Measurements from ENCODE around the gene MAU2. TPM values are rescaled to one million over a fixed set of nuclear protein-coding genes. Genes with fewer than 3 reads are reported as not detected.

Gene MAU2
- total RNA-seq, 4 donors from 2014 or later: 59.5 to 220 (median 77.6) TPM

GRCh38 chr19:19306191-19306590, 14.4 kb upstream of the MAU2 start:
- Histone ChIP-seq H3K27me3 (no peaks in the 10 kb centered on the region), H3K27ac (no peak overlapping the region), H3K9me3 (no peaks in the 10 kb centered on the region), H3K4me3 (no peak overlapping the region), H3K36me3 (peaks cover 95% of the 10 kb centered on the region), H3K4me1 (no peaks in the 10 kb centered on the region)
- TF ChIP-seq, protein P1, sequence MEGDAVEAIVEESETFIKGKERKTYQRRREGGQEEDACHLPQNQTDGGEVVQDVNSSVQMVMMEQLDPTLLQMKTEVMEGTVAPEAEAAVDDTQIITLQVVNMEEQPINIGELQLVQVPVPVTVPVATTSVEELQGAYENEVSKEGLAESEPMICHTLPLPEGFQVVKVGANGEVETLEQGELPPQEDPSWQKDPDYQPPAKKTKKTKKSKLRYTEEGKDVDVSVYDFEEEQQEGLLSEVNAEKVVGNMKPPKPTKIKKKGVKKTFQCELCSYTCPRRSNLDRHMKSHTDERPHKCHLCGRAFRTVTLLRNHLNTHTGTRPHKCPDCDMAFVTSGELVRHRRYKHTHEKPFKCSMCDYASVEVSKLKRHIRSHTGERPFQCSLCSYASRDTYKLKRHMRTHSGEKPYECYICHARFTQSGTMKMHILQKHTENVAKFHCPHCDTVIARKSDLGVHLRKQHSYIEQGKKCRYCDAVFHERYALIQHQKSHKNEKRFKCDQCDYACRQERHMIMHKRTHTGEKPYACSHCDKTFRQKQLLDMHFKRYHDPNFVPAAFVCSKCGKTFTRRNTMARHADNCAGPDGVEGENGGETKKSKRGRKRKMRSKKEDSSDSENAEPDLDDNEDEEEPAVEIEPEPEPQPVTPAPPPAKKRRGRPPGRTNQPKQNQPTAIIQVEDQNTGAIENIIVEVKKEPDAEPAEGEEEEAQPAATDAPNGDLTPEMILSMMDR (IDR thresholded peaks at IDR 0.05): no peak
- no peak for TF ChIP-seq POLR2AphosphoS5 (IDR thresholded peaks at IDR 0.05)
- TF ChIP-seq POLR2A (IDR thresholded peaks at IDR 0.05): no peak
- TF ChIP-seq EP300 (IDR thresholded peaks at IDR 0.05): no peak
- 81% methylated on average over 8 of the region's 9 CpGs for WGBS
- DNase-seq (ENCODE audit: low spot score in 2 of 2): no peak

- DNase-seq (ENCODE audit: low spot score in 2 of 2): no peak
- TF ChIP-seq EP300 (IDR thresholded peaks at IDR 0.05): no peak
- no peak for TF ChIP-seq POLR2AphosphoS5 (IDR thresholded peaks at IDR 0.05)
- TF ChIP-seq, protein P1 (IDR thresholded peaks at IDR 0.05): no peak
- TF ChIP-seq POLR2A (IDR thresholded peaks at IDR 0.05): no peak
- no peaks in the 10 kb centered on the region for H3K4me1 ChIP-seq
- H3K9me3 ChIP-seq: no peaks in the 10 kb centered on the region
- H3K27ac ChIP-seq: no peak overlapping the region
- H3K36me3 ChIP-seq: peaks cover 87% of the 10 kb centered on the region
- H3K4me3 ChIP-seq: no peak overlapping the region
- H3K27me3 ChIP-seq: no peaks in the 10 kb centered on the region
- WGBS: 95% methylated on average over 10 of the region's 10 CpGs
Observed at GRCh38 chr19:19308373-19308772, 12.3 kb upstream of the MAU2 start.

DNA sequence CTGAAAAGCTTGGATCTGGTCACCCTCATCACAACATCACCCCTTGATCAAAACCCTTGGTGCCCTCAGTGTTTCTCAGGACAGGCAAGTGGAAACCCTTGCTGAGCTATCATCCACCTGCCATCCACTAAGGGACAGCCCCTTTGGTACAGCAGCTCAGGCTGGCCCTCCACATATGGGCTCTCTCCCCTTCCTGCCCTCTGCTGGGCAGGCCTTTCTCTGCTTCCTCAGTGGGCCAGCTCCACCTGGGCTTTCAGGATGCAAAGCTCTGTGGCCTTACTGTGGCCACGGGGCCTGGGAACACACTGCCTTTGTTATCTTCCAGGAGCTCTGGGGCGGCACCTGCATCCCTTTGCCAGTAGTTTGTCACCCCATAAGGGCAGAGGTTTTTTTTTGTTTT, 5.2 kb upstream of the MAU2 start:
- Histone ChIP-seq H3K36me3 (peaks cover 45% of the 10 kb centered on the region), H3K27me3 (no peaks in the 10 kb centered on the region), H3K27ac (no peak overlapping the region), H3K9me3 (no peaks in the 10 kb centered on the region), H3K4me3 (no peak overlapping the region), H3K4me1 (peaks cover 10% of the 10 kb centered on the region)
- DNase-seq (ENCODE audit: low spot score in 2 of 2): no peak
- 100% methylated on average over 2 of the region's 2 CpGs for WGBS
- TF ChIP-seq, protein P1 (IDR thresholded peaks at IDR 0.05): no peak
- TF ChIP-seq EP300 (IDR thresholded peaks at IDR 0.05): no peak
- no peak for TF ChIP-seq POLR2AphosphoS5 (IDR thresholded peaks at IDR 0.05)
- TF ChIP-seq POLR2A (IDR thresholded peaks at IDR 0.05): no peak

- Histone ChIP-seq H3K27ac (no peak overlapping the region), H3K4me3 (no peak overlapping the region), H3K4me1 (peaks cover 10% of the 10 kb centered on the region), H3K27me3 (no peaks in the 10 kb centered on the region), H3K36me3 (peaks cover 41% of the 10 kb centered on the region), H3K9me3 (no peaks in the 10 kb centered on the region)
- WGBS: 90% methylated on average over 1 of the region's 1 CpG
- TF ChIP-seq POLR2AphosphoS5 (IDR thresholded peaks at IDR 0.05) (no peak), EP300 (IDR thresholded peaks at IDR 0.05) (no peak), POLR2A (IDR thresholded peaks at IDR 0.05) (no peak)
- TF ChIP-seq, protein P1 (IDR thresholded peaks at IDR 0.05): no peak
- no peak for DNase-seq (ENCODE audit: low spot score in 2 of 2)
Observed at GRCh38 chr19:19316082-19316481, 4.5 kb upstream of the MAU2 start.

- Histone ChIP-seq H3K27ac (peak overlapping the region; percentile 94), H3K27me3 (no peaks in the 10 kb centered on the region), H3K9me3 (no peaks in the 10 kb centered on the region), H3K4me3 (peak overlapping the region; percentile 89), H3K36me3 (peaks cover 27% of the 10 kb centered on the region), H3K4me1 (peaks cover 40% of the 10 kb centered on the region)
- DNase-seq (ENCODE audit: low spot score in 2 of 2): no peak
- no peak for TF ChIP-seq POLR2AphosphoS5 (IDR thresholded peaks at IDR 0.05)
- no peak for TF ChIP-seq EP300 (IDR thresholded peaks at IDR 0.05)
- TF ChIP-seq, protein P1 (IDR thresholded peaks at IDR 0.05): no peak
- TF ChIP-seq POLR2A (IDR thresholded peaks at IDR 0.05): no peak
- 7% methylated on average over 28 of the region's 32 CpGs for WGBS
Observed at GRCh38 chr19:19319732-19320360, 783 bp upstream of the MAU2 start.
